K562 (cell line): Measurements from ENCODE around the gene CDIPT. TPM values are rescaled to one million over a fixed set of nuclear protein-coding genes. Genes with fewer than 3 reads are reported as not detected.

Source experiments
- CREBBP ChIP-seq: IDR thresholded peaks from one replicate; pipeline ENCODE4 v1.6.1; 2012; ENCODE audit warnings: low read depth, mild to moderate bottlenecking, control low read depth, inconsistent platforms, low read length
- ELK3 ChIP-seq: fragments of 450-650 bp; formaldehyde crosslinking; IDR thresholded peaks from 2 replicates; pipeline ENCODE4 v1.4.0; 2020; ENCODE audit warnings: mild to moderate bottlenecking
- EWSR1 ChIP-seq: fragments of 450-650 bp; IDR thresholded peaks from 2 replicates; pipeline ENCODE4 v1.6.1; 2018; ENCODE audit warnings: borderline replicate concordance, mild to moderate bottlenecking, low read depth, moderate library complexity; ENCODE audit not compliant: partially characterized antibody
- JUND ChIP-seq, 2 experiments: IDR thresholded peaks; 2 replicates in 1 of 2; 3 replicates in 1 of 2; pipeline ENCODE4 v1.6.1; 2011; ENCODE audit warnings: borderline replicate concordance in 2 of 2, low read depth in 2 of 2, low read length in 2 of 2, improper control_type of control experiment in 1 of 2, missing biosample characterization in 1 of 2, missing genetic modification characterization in 1 of 2, missing genetic modification reagents in 1 of 2
- KHSRP ChIP-seq: fragments of 450-650 bp; IDR thresholded peaks from 2 replicates; pipeline ENCODE4 v1.6.1; 2017
- MBD2 ChIP-seq: sonication (generic); IDR thresholded peaks from 2 replicates; pipeline ENCODE4 v1.6.1; 2016; ENCODE audit warnings: low read depth, borderline replicate concordance
- PHF20 ChIP-seq: fragments of 450-650 bp; IDR thresholded peaks from 2 replicates; pipeline ENCODE4 v1.6.1; 2018; ENCODE audit not compliant: partially characterized antibody
- RFX7 ChIP-seq: fragments of 250-450 bp; sonication (Bioruptor Pico); IDR thresholded peaks from 2 replicates; pipeline ENCODE4 v1.5.1; 2021; ENCODE audit warnings: mild to moderate bottlenecking
- SMAD2 ChIP-seq: fragments of 150-350 bp; IDR thresholded peaks from 2 replicates; pipeline ENCODE4 v1.6.1; 2014; ENCODE audit warnings: low read depth, mild to moderate bottlenecking, low read length
- TFAM ChIP-seq: fragments of 250-450 bp; sonication (Bioruptor Pico); conservative IDR thresholded peaks from 2 replicates; pipeline ENCODE4 v1.5.0; 2021; ENCODE audit warnings: mild to moderate bottlenecking, moderate library complexity
- ZNF124 ChIP-seq: sonication (generic); formaldehyde crosslinking; IDR thresholded peaks from 2 replicates; pipeline ENCODE4 v1.8.1; 2022; ENCODE audit warnings: missing genetic modification reagents
- ZNF316 ChIP-seq: fragments of 450-650 bp; IDR thresholded peaks from 2 replicates; pipeline ENCODE4 v1.6.1; 2016
- ZNF318 ChIP-seq, 2 experiments: fragments of 450-650 bp; IDR thresholded peaks; 2 replicates each; pipeline ENCODE4 v1.6.1; 2016; ENCODE audit warnings: mild to moderate bottlenecking in 2 of 2, borderline replicate concordance in 1 of 2, low read depth in 1 of 2, moderate library complexity in 1 of 2
- polyA plus RNA-seq, 8 experiments: library from polyadenylated mRNA; depleted of rRNA in 4 of 8; stranded (reverse) in 5 of 8; unstranded in 3 of 8; fragments of >200 nt; fragmentation: Nextera tagmentation in 2 of 8; fragmentation: Illumina TruSeq in 1 of 8; extraction: Ambion mirVana in 2 of 8; extraction: Trizol in 1 of 8; gene quantifications; 2 replicates each; pipeline versions ENCODE4 v1.2.1 to v1.2.3, GENCODE V29; 2011 to 2014; ENCODE audit warnings: inconsistent platforms in 1 of 8, missing spikeins in 1 of 8
- total RNA-seq, 7 experiments: library from RNA; depleted of rRNA in 6 of 7; stranded (reverse); fragments of >200 nt in 6 of 7; fragmentation: Illumina TruSeq in 2 of 7; extraction: Trizol in 2 of 7; gene quantifications; 2 replicates each; pipeline versions ENCODE4 v1.2.1 to v1.2.3, GENCODE V29; 2011 to 2021; ENCODE audit warnings: low replicate concordance in 1 of 7
- TF ChIP-seq, protein P1 (sequence below): sonication (generic); formaldehyde crosslinking; IDR thresholded peaks from 2 replicates; pipeline ENCODE4 v1.8.0; 2022; ENCODE audit warnings: mild to moderate bottlenecking, missing genetic modification reagents
- TF ChIP-seq, protein P2 (sequence below): IDR thresholded peaks from 3 replicates; pipeline ENCODE4 v1.6.1; 2011; ENCODE audit warnings: borderline replicate concordance, mild to moderate bottlenecking; ENCODE audit not compliant: insufficient read length, insufficient read depth

Gene CDIPT
- total and polyA plus RNA-seq, 9 of the 15 experiments (the other 6 are each of a cell fraction or from before 2014, with no cell fraction given) = 1.3 to 37.0 (median 23.0) TPM

GRCh38 chr16:29848420-29849297, 14.4 kb downstream of the CDIPT start (continued):
- TF ChIP-seq ZNF318 (IDR thresholded peaks at IDR 0.05; ENCODE audit: borderline replicate concordance in 1 of 2, low read depth in 1 of 2) (no peak), ELK3 (CRISPR knock-in tag) (no peak), EWSR1 (no peak), PHF20 (no peak), MBD2 (no peak), SMAD2 (no peak), CREBBP (no peak), KHSRP (no peak), JUND (IDR thresholded peaks at IDR 0.05; ENCODE audit: borderline replicate concordance, low read depth, low read length) (0 out of 2 replicates have a peak, but pooled peaks have one; percentile 44), JUND (tag; IDR thresholded peaks at IDR 0.05; ENCODE audit: borderline replicate concordance, low read depth, low read length) (peak; percentile 25; the same call in 1 of the 3 replicates), ZNF124 (CRISPR knock-in tag) (no peak), ZNF316 (no peak), TFAM (CRISPR knock-in tag) (no peak), RFX7 (CRISPR knock-in tag) (no peak)
- TF ChIP-seq, protein P1, sequence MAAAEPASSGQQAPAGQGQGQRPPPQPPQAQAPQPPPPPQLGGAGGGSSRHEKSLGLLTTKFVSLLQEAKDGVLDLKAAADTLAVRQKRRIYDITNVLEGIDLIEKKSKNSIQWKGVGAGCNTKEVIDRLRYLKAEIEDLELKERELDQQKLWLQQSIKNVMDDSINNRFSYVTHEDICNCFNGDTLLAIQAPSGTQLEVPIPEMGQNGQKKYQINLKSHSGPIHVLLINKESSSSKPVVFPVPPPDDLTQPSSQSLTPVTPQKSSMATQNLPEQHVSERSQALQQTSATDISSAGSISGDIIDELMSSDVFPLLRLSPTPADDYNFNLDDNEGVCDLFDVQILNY (CRISPR knock-in tag) = no peak
- TF ChIP-seq, protein P2, sequence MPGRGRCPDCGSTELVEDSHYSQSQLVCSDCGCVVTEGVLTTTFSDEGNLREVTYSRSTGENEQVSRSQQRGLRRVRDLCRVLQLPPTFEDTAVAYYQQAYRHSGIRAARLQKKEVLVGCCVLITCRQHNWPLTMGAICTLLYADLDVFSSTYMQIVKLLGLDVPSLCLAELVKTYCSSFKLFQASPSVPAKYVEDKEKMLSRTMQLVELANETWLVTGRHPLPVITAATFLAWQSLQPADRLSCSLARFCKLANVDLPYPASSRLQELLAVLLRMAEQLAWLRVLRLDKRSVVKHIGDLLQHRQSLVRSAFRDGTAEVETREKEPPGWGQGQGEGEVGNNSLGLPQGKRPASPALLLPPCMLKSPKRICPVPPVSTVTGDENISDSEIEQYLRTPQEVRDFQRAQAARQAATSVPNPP = no peak
